Motor neuron (in vitro differentiated cells): ENCODE data around the gene PNPLA2. TPM values are rescaled to one million over a fixed set of nuclear protein-coding genes. Genes with fewer than 3 reads are reported as not detected.
A peak's percentile ranks its signal among the peaks of the same experiment; 100 is the strongest.

Experiments
- ATAC-seq, 8 experiments: fragments of 200-7000 bp; cut with Tn5 transposase; replicated peaks in 6 of 8; 2 replicates each; pipeline ENCODE4 v1.8.0; 2021; ENCODE audit warnings: mild to moderate bottlenecking in 8 of 8, moderate library complexity in 8 of 8
- H3K27ac ChIP-seq, 2 donors: fragments of 250-450 bp; sonication (Bioruptor Pico); 2 replicates each; pipeline ENCODE4 v1.9.0; 2021; ENCODE audit warnings: antibody characterized with exemption in 2 of 2, mild to moderate bottlenecking in 2 of 2, moderate library complexity in 1 of 2
- H3K4me1 ChIP-seq, 2 donors: fragments of 250-450 bp; sonication (Bioruptor Pico); replicated peaks in 1 of 2; 2 replicates each; pipeline ENCODE4 v1.6.1; 2021; ENCODE audit warnings: antibody characterized with exemption in 2 of 2, mild to moderate bottlenecking in 2 of 2, moderate library complexity in 1 of 2
- H3K4me3 ChIP-seq, 5 donors: fragments of 250-450 bp; sonication (Bioruptor Pico); 2 replicates each; pipeline ENCODE4 v1.9.0; 2021; ENCODE audit warnings: antibody characterized with exemption in 5 of 5, mild to moderate bottlenecking in 5 of 5, moderate library complexity in 4 of 5
- whole genome bisulfite sequencing, 10 experiments: fragments of 450-650 bp; shearing (Covaris generic); methylation state at CpG; one replicate each; pipeline ENCODE4 v1.0.0; 2022; 5-methylcytosine and 5-hydroxymethylcytosine counted together
- in situ Hi-C, 9 experiments: fragments of 400-800 bp; cut with MboI; loops; one replicate each; pipeline ENCODE4 v1.15.0; 2021; ENCODE audit warnings: low sequenced_read_pairs in 9 of 9, low pct_unique_long_range_greater_than_20kb in 2 of 9; ENCODE audit not compliant: unreplicated experiment in 9 of 9
- total RNA-seq, 8 experiments: library from RNA; unstranded; fragments of 300-600 nt; gene quantifications; 2 replicates each; pipeline versions ENCODE4 v1.2.3 to v1.2.4, GENCODE V29; 2022

PNPLA2 gene
- total RNA-seq, 8 experiments from 2014 or later = 5.2 to 58.7 (median 13.1) TPM

DNA sequence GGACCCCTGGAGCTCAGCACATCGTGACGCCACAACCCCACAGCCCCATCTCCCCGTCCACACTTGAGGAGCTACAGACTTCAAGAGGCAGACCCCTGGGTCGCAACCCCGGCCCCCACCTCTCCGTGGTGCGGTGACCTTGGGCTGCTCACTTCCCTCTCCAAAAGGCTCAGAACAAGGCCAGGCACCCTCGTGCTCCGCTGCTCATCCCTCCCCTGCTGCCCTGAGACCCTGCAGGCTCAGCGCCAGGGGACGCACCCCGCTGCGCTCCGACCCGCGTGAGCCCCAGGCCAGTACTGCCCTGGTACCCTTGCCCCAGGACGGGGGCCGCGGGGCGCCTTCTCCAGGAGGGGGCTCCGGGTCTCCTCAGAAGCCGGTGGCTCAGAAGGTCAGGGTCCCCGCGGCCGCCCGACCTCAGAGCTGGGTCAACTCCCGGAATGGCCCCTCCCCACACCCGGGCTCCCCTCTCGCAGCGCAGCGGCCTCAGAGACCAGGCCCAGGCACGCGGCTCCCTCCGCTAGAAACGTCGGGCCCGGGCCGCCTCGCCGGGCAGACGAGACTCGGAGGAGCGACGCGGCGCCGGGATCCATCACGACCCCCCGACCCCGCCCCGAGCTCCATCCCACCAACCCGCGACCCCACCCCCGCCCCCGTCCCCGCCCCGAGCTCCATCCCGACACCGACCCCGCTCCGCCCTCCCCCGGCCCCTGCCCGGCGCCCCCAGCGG is 42.0 kb upstream of the PNPLA2 start:
- peak; percentile 44 to 61 (median 55) for ATAC-seq
- in situ Hi-C loops = no loop called here
- peak overlapping the region; percentile 80 to 98 (median 97) for H3K4me3 ChIP-seq
- peaks cover 16 to 17% of the 10 kb centered on the region in 2 donors for H3K4me1 ChIP-seq
- 0% methylated on average over 1 to 2 of the region's 65 CpGs; no CpG with 5 or more reads in 8 of the 10 experiments for WGBS, 10 experiments
- H3K27ac ChIP-seq = peak overlapping the region; percentile 89

DNA sequence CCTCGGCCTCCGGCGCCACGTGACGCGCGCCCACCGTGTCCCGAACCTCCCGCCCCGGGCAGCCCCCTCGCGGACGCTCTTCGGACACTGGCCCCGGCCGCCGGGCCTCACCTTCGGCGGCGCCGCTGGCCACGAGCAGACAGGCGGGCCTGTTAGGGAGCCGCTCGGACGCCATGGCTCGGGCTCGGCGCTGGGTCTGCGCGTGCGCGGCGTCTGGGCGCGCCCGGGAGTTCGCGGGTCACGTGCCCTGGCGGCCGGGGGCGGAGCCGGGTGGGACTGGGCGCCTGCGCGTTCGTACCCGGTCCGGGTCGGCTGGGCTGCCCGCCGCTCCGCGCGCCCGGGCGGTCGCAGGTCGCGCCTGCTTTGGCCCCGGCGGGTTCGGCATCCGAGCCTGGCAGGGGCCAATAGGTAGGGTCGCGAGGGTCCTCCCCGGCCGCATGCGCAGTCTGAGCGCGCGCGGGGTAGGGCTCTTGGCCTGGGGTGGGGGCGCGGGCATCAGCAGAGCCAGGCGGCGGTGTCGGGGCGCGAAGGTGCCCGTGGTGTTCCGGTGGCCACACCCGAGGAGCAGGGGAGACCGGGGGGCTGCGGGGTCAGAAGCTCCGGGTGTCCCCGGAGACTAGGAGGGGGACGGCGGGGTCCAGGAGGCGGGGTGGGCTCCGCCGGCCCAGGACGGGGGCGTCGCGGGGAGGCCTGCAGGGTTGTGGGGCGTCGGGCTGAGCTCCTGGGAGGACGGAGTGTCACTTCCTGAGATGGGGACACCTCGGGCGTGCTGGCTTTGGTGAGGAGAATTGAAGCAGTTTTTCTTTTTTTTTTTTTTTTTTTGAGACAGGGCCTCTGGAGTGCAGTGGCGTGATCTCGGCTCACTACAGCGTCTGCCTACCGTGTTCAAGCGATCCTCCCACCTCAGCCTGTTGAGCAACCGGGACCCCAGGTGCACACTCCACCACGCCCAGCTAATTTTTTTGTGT is 41.1 kb upstream of the PNPLA2 start, which contains the start of gene GATD1:
GATD1 (minus strand) TSS at position 200 of the 968 bp plus-strand sequence; CDS start at position 175, 25 bp downstream.
- H3K4me3 ChIP-seq = peak within 1 kb of the TSS; percentile 80 to 98 (median 97)
- peak; percentile 63 to 86 (median 82) for ATAC-seq
- in situ Hi-C loops = no loop called here
- peak within 1 kb of the TSS; percentile 89 for H3K27ac ChIP-seq
- H3K4me1 ChIP-seq = peaks cover 16 to 17% of the 10 kb centered on the region in 2 donors
- WGBS, 10 experiments = 0% methylated on average over 1 of the region's 110 CpGs; no CpG with 5 or more reads in 9 of the 10 experiments

DNA sequence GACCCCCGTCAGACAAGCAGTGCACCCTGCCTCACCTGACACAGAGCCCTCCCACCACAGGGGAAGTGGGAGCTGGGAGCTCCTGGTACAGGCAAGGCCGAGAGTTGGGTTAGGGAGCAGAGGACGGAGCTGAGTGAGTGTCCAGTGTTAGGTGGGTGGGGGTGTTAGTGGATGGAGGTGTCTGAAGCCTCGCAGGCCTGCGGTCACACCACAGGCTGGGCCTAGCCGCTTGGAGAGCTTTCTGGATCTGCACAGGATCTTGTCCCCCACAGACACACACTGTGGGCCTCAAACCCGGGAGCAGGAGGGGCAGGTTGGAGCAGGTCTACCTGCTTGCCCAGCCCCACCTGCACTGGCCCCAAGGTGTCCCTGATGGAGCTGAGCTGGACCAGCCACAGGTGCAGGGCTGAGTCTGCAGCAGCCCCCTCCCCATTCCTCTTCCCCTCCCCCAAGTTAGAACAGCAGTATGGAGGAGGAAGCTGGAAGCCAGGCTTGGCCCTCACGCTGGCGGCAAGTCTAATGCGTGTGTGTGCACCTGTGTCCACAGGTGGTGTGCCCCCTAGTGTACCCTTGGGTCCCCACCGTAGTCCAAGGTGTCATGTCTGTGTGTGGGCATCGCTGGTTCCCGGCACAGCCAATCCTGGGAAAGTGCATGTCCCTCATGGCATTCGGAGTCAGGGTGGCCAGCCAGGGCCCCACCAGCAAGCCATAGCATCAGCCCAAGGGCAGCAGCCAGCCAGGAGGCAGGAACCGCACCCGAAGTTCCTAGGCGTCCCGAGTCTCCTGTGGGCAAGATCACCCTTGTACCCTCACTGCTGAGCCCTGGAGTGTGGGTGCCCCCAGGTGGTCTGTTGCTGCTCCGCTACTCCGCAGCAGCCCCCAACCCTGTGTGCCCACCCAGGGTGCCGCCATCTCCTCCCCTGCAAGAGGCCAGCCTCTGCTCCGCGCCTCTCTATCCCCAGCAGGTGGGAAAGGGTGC is 39.4 kb upstream of the PNPLA2 start:
- peaks cover 23 to 24% of the 10 kb centered on the region in 2 donors for H3K4me1 ChIP-seq
- in situ Hi-C loops = no loop called here
- WGBS, 10 experiments = 95 to 100% (median 98%) methylated on average over 2 to 8 of the region's 23 CpGs; no CpG with 5 or more reads in 6 of the 10 experiments
- H3K27ac ChIP-seq = no peak overlapping the region
- ATAC-seq = no peak
- no peak overlapping the region for H3K4me3 ChIP-seq

DNA sequence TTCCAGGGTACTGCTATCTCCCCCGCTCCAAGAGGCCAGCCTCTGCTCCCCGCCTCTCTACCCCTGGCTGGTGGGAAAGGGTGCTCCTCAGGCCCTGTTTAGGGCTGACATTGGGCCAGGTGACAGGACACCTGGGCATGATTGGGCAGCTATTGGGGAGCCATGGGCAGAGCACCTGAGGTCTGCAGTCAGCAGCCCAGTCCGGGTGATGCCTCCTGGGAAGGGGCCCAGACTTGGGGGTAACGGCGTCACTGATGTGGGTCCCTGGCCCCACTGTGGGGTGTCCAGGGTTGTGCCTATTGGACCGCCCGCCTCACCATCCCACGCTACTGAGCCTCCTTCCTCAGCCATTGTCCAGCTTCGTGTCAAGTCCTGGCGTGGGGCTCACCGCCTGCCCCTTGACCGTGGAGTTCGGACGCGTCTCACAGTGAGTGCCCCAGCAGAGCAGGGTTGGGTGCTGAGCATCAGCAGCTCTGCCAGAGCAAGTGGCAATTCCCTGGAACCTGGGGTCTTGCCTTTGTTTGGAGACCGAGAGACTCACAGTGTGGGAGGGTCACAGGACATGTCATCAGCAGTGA is 38.7 kb upstream of the PNPLA2 start:
- Histone ChIP-seq H3K4me3 (no peak overlapping the region), H3K4me1 (peaks cover 23 to 24% of the 10 kb centered on the region in 2 donors), H3K27ac (no peak overlapping the region)
- ATAC-seq = no peak
- 80 to 100% (median 95%) methylated on average over 1 to 4 of the region's 16 CpGs; no CpG with 5 or more reads in 7 of the 10 experiments for WGBS, 10 experiments
- in situ Hi-C loops = no loop called here

DNA sequence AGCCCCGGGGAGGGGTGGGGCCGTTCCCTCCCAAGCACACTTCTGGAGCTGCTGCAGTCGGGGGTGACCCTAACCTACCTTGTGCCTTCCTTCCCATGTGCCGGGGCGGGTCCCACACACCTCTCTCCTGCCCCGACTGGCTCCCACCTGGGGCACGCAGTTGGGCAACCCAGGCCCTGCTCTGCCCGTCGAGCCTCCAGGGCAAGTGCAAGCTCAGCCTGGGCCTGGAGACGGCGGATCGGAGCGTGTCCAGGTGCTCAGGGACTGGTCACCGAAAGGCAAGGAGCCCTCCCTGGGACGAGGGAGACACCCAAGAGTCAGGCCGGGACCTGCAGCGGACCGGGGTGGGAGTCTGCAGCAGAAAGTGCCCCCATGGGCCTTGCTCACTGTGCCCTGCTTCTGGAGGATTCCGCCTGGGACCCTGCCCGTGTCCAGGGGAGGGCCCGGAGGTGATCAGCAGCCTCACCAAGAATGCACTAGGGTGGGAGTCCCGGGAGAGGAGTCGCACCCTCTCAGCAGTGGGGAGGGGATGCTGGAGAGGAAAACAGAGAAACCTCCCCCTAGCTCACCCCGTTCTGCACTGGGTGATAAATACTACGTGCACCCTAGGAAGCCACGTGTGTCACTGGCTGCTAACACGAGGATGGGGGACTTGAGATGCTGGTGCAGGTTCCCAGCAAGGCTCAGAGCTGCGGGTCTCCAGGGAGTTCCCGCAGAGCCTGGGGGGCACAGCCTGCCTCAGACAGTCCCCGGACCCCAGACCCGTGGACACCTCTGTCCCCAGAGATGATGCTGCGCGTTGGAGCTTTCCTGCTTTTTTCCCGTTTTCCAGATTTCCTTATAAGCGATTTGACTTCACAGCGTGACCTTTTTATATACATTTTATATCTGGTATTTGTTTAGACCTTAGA is 36.2 kb upstream of the PNPLA2 start:
- Histone ChIP-seq H3K4me3 (no peak overlapping the region), H3K27ac (no peak overlapping the region), H3K4me1 (peaks cover 12% of the 10 kb centered on the region in 2 donors)
- no peak for ATAC-seq
- WGBS, 10 experiments = 0 to 100% (median 63%) methylated on average over 1 to 8 of the region's 36 CpGs; no CpG with 5 or more reads in 3 of the 10 experiments
- in situ Hi-C loops = no loop called here

DNA sequence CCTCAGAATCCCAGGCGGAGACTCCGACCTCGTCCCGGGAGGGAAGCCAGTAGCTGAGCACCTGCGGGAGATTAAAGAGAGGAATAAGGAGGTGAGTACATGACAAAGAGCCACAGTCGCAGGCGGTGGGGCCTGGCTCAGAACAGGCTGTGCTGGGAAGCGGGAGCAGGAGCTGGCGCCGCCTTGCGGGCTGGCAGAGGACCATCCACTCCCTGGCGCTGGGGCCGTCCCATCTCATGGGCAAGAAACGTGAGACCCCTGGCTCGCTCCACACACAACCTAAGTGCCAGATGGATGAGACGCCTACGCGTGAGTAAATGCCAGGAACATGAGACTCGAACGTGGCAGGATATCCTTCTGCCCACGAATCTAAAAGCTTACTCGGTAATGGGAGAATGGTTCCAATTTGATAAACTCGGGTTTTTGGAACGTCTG is 35.1 kb upstream of the PNPLA2 start:
- H3K27ac ChIP-seq = no peak overlapping the region
- peak; percentile 86 to 97 (median 90) for ATAC-seq
- in situ Hi-C loops = no loop called here
- H3K4me1 ChIP-seq = peaks cover 9 to 11% of the 10 kb centered on the region in 2 donors
- 0 to 47% (median 3%) methylated on average over 1 to 10 of the region's 24 CpGs; no CpG with 5 or more reads in 2 of the 10 experiments for WGBS, 10 experiments
- H3K4me3 ChIP-seq = no peak overlapping the region

DNA sequence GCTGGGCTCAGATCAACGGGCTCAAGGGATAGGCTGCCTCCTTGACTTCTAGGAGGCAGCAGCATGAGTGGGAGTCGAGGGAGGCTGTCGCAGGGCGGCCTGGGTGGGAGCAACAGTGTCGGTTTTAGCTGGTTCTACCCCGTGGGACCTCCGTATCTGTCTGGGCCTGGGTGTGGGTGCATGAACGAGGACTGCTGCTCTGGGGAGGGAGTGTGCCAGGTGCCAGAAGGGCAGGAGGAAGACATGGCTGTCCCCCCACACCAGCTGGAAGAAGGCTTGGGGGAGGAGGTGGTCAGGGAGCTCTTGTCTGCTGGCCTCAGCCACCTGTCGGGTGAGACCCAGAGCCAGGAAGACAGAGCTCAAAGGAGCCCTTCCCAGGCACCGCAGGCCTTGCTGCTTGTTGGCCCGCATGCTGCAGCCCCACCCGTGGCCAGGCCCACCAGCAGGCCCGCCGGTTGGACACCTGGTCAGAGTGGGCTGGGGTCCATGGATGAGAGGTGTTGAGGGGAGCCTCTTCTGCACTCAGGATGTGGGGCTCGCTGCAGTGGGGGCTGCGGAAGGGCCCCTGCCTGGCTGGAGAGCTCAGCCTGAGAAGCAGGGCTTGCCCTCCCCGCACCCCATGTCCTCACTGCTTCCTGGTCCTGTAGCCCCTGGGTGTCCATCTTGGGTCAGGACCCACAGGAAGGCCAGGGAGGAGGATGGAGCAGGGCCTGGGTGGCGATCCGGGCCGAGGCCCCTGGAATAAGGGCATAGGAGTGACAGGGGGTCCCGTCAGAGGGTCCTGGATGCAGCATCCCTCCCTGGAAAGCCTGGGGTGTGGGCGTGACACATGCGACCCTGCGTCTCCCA is 32.3 kb upstream of the PNPLA2 start:
- in situ Hi-C loops = no loop called here
- 68 to 100% (median 80%) methylated on average over 1 to 5 of the region's 24 CpGs; no CpG with 5 or more reads in 5 of the 10 experiments for WGBS, 10 experiments
- ATAC-seq = no peak
- Histone ChIP-seq H3K27ac (no peak overlapping the region), H3K4me1 (peaks cover 18 to 36% of the 10 kb centered on the region in 2 donors), H3K4me3 (no peak overlapping the region)

DNA sequence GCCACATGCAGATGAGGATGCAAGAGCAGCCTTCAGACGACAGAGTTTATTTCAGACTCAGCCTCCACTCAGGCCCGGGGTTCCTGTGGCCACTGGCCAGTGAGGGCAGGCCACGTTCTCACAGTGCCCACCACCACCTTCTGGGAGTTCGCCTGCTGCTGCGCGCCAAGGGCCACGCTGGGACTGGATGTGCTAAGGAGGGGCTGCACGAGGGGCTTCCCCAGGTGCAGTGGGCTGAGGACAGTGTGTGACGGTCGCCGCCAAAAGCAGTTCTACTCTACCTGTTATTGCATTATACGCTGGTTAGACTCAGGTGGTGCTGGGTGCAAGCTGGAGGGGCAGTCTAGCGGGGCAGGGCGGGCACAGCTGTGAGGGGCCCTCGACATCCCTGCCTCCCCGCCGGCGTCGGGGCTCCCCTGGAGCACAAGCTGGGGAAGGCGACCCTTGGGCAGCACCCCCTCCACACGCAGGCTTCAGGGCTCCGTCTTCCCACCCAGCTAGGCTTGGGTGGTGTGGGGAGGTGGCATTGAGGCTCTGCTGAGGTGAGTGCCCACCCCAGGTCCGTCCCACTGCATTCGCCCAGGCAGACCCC is 31.5 kb upstream of the PNPLA2 start:
- ATAC-seq = no peak
- H3K4me3 ChIP-seq = no peak overlapping the region
- H3K27ac ChIP-seq = no peak overlapping the region
- 42 to 100% methylated on average over 1 to 2 of the region's 24 CpGs; no CpG with 5 or more reads in 8 of the 10 experiments for WGBS, 10 experiments
- peaks cover 18 to 36% of the 10 kb centered on the region in 2 donors for H3K4me1 ChIP-seq
- in situ Hi-C loops = no loop called here

DNA sequence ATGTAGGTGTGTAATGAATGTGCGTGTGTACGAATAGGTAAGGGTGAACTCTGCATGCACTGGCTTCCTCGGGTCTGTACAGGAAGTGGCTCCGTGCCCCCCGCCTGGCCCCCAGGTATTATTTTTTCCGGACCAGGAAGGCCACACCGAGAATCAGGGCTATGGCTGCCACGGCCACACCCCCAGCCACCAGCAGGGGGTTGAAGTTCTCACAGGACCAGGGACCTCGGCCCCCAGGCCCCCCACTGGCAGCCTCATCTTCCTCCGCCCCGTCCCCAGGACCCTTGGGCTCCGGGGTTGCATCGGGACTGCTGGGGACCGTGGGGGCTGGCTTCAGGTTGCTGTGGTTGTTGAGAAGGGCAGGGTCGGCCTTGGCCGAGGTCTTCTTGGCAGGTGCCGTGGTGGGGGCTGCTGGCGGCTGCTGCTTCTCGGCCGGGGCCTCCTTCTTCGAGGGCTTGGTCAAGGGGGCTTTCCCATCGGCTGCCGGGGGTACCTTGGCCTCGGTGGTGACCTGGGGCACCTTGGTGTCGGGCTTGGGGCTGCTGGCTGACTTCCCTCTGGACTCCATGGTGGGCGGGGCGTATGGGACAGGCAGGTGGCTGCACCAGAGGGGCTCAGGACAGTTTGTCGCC is 30.6 kb upstream of the PNPLA2 start:
- no peak for ATAC-seq
- Histone ChIP-seq H3K4me3 (no peak overlapping the region), H3K4me1 (peaks cover 14 to 33% of the 10 kb centered on the region in 2 donors), H3K27ac (peak overlapping the region in 1 of 2 donors; percentile 80)
- in situ Hi-C loops = no loop called here
- WGBS, 10 experiments = 67% methylated on average over 1 of the region's 28 CpGs; no CpG with 5 or more reads in 9 of the 10 experiments
